RWPE2 (cell line): ENCODE data around the gene TNRC6B.
"Not testable (repeated sequence)": the region's sequence is repeated elsewhere in the genome, so short reads cannot be mapped to it uniquely, and the experiment has no call there.

Experiments
- ATAC-seq: fragments of 200-7000 bp; cut with Tn5 transposase; 3 replicates; pipeline ENCODE4 v1.9.1; 2021; ENCODE audit warnings: low read depth
- DNase-seq: peaks from one replicate; pipeline ENCODE4 v3.0.0-alpha.2; 2020; ENCODE audit warnings: low spot score
- H3K27ac ChIP-seq: fragments of 450-650 bp; 2 replicates; pipeline ENCODE4 v1.5.1; 2017; ENCODE audit warnings: mild to moderate bottlenecking; ENCODE audit not compliant: poor library complexity, severe bottlenecking
- H3K27me3 ChIP-seq: fragments of 250-450 bp; sonication (Bioruptor Pico); 2 replicates; pipeline ENCODE4 v1.5.1; 2021; ENCODE audit warnings: mild to moderate bottlenecking, moderate library complexity; ENCODE audit not compliant: insufficient read depth, poor library complexity, severe bottlenecking
- H3K36me3 ChIP-seq: fragments of 250-450 bp; sonication (Bioruptor Pico); 2 replicates; pipeline ENCODE4 v1.5.1; 2020; ENCODE audit warnings: low read depth, mild to moderate bottlenecking, moderate library complexity
- H3K4me1 ChIP-seq: fragments of 250-450 bp; sonication (Bioruptor Pico); 2 replicates; pipeline ENCODE4 v1.5.1; 2021; ENCODE audit warnings: mild to moderate bottlenecking, moderate library complexity; ENCODE audit not compliant: insufficient read depth, poor library complexity, severe bottlenecking
- H3K4me3 ChIP-seq: fragments of 250-450 bp; sonication (Bioruptor Pico); 2 replicates; pipeline ENCODE4 v1.5.1; 2021; ENCODE audit warnings: mild to moderate bottlenecking, moderate library complexity; ENCODE audit not compliant: severe bottlenecking
- H3K9me3 ChIP-seq: fragments of 250-450 bp; sonication (Bioruptor Pico); 2 replicates; pipeline ENCODE4 v1.5.1; 2021; ENCODE audit warnings: mild to moderate bottlenecking, moderate library complexity; ENCODE audit not compliant: severe bottlenecking
- CTCF ChIP-seq: fragments of 450-650 bp; IDR thresholded peaks from one replicate; pipeline ENCODE4 v1.5.1; 2017; ENCODE audit warnings: mild to moderate bottlenecking, moderate library complexity; ENCODE audit not compliant: poor library complexity, severe bottlenecking

Gene TNRC6B

GRCh38 chr22:40157330-40157945, 20.3 kb upstream of the TNRC6B start:
- no peaks in the 10 kb centered on the region for H3K9me3 ChIP-seq
- ATAC-seq: no peak
- H3K27ac ChIP-seq: no peak overlapping the region
- DNase-seq: no peak
- H3K4me1 ChIP-seq: peaks cover 10% of the 10 kb centered on the region
- no peaks in the 10 kb centered on the region for H3K27me3 ChIP-seq
- H3K4me3 ChIP-seq: no peak overlapping the region
- H3K36me3 ChIP-seq: no peaks in the 10 kb centered on the region
- no peak for TF ChIP-seq CTCF

GRCh38 chr22:40161194-40161593, 16.5 kb upstream of the TNRC6B start:
- Histone ChIP-seq H3K36me3 (no peaks in the 10 kb centered on the region), H3K27me3 (no peaks in the 10 kb centered on the region), H3K4me3 (no peak overlapping the region), H3K27ac (no peak overlapping the region), H3K9me3 (no peaks in the 10 kb centered on the region), H3K4me1 (peaks cover 3% of the 10 kb centered on the region)
- no peak for DNase-seq
- ATAC-seq: no peak
- TF ChIP-seq CTCF: no peak

GRCh38 chr22:40165537-40165936, 12.2 kb upstream of the TNRC6B start:
- not testable (repeated sequence) for H3K4me3 ChIP-seq, H3K36me3 ChIP-seq, H3K9me3 ChIP-seq, ATAC-seq, DNase-seq, H3K27ac ChIP-seq, H3K27me3 ChIP-seq, H3K4me1 ChIP-seq

GRCh38 chr22:40175611-40176244, 2.0 kb upstream of the TNRC6B start:
- Histone ChIP-seq H3K9me3 (no peaks in the 10 kb centered on the region), H3K4me3 (no peak overlapping the region), H3K4me1 (peaks cover 21% of the 10 kb centered on the region), H3K36me3 (no peaks in the 10 kb centered on the region), H3K27me3 (no peaks in the 10 kb centered on the region), H3K27ac (no peak overlapping the region)
- DNase-seq (no peak), ATAC-seq (no peak)
- no peak for TF ChIP-seq CTCF

GRCh38 chr22:40176921-40177737, 596 bp upstream of the TNRC6B start:
- Histone ChIP-seq H3K9me3 (no peaks in the 10 kb centered on the region), H3K27me3 (no peaks in the 10 kb centered on the region), H3K27ac (peak overlapping the region; percentile 65), H3K4me3 (peak overlapping the region; percentile 52), H3K4me1 (peaks cover 23% of the 10 kb centered on the region), H3K36me3 (no peaks in the 10 kb centered on the region)
- ATAC-seq: peak; percentile 51
- TF ChIP-seq CTCF: no peak
- DNase-seq: no peak
